WERI-Rb-1 (cell line): Measurements from ENCODE around the gene GABRA6.

ENCODE experiments used
- DNase-seq: peaks from one replicate; pipeline ENCODE4 v3.0.0-alpha.2; 2020
- H3K27ac ChIP-seq: fragments of 250-450 bp; sonication (Bioruptor Pico); 2 replicates; pipeline ENCODE4 v1.5.1; 2020; ENCODE audit warnings: mild to moderate bottlenecking, moderate library complexity
- H3K27me3 ChIP-seq: fragments of 250-450 bp; sonication (Bioruptor Pico); 2 replicates; pipeline ENCODE4 v1.5.1; 2021; ENCODE audit warnings: mild to moderate bottlenecking, low read depth, moderate library complexity; ENCODE audit not compliant: insufficient read depth, severe bottlenecking
- H3K36me3 ChIP-seq: fragments of 250-450 bp; sonication (Bioruptor Pico); 2 replicates; pipeline ENCODE4 v1.5.1; 2020; ENCODE audit warnings: mild to moderate bottlenecking, moderate library complexity
- H3K4me3 ChIP-seq: 2 replicates; pipeline ENCODE4 v1.5.1; 2011; ENCODE audit warnings: low read depth, mild to moderate bottlenecking, control low read depth, low read length
- H3K9me3 ChIP-seq: fragments of 250-450 bp; sonication (Bioruptor Pico); 2 replicates; pipeline ENCODE4 v1.5.1; 2021; ENCODE audit warnings: mild to moderate bottlenecking, moderate library complexity; ENCODE audit not compliant: severe bottlenecking
- TF ChIP-seq, protein P1 (sequence below): IDR thresholded peaks from 2 replicates; pipeline ENCODE4 v1.5.1; 2011; ENCODE audit warnings: low read depth, mild to moderate bottlenecking, control low read depth, inconsistent platforms, low read length

GABRA6 gene

GRCh38 chr5:161663431-161663830 lies 22.1 kb upstream of the GABRA6 start:
- Histone ChIP-seq H3K27me3 (peaks cover 25% of the 10 kb centered on the region), H3K4me3 (no peak overlapping the region), H3K27ac (no peak overlapping the region), H3K36me3 (no peaks in the 10 kb centered on the region), H3K9me3 (no peaks in the 10 kb centered on the region)
- no peak for DNase-seq
- TF ChIP-seq, protein P1, sequence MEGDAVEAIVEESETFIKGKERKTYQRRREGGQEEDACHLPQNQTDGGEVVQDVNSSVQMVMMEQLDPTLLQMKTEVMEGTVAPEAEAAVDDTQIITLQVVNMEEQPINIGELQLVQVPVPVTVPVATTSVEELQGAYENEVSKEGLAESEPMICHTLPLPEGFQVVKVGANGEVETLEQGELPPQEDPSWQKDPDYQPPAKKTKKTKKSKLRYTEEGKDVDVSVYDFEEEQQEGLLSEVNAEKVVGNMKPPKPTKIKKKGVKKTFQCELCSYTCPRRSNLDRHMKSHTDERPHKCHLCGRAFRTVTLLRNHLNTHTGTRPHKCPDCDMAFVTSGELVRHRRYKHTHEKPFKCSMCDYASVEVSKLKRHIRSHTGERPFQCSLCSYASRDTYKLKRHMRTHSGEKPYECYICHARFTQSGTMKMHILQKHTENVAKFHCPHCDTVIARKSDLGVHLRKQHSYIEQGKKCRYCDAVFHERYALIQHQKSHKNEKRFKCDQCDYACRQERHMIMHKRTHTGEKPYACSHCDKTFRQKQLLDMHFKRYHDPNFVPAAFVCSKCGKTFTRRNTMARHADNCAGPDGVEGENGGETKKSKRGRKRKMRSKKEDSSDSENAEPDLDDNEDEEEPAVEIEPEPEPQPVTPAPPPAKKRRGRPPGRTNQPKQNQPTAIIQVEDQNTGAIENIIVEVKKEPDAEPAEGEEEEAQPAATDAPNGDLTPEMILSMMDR: no peak

GRCh38 chr5:161676103-161676502 lies 9.4 kb upstream of the GABRA6 start:
- Histone ChIP-seq H3K4me3 (no peak overlapping the region), H3K9me3 (no peaks in the 10 kb centered on the region), H3K36me3 (no peaks in the 10 kb centered on the region), H3K27ac (no peak overlapping the region), H3K27me3 (peaks cover 41% of the 10 kb centered on the region)
- no peak for DNase-seq
- TF ChIP-seq, protein P1: peak; percentile 59

- DNase-seq: no peak
- no peaks in the 10 kb centered on the region for H3K36me3 ChIP-seq
- peaks cover 28% of the 10 kb centered on the region for H3K27me3 ChIP-seq
- no peak overlapping the region for H3K27ac ChIP-seq
- H3K9me3 ChIP-seq: peaks cover 4% of the 10 kb centered on the region
- TF ChIP-seq, protein P1: no peak
- no peak overlapping the region for H3K4me3 ChIP-seq
Measured at GRCh38 chr5:161686149-161686548, 628 bp downstream of the GABRA6 start.

GRCh38 chr5:161686881-161687280 lies 1.4 kb downstream of the GABRA6 start:
- TF ChIP-seq, protein P1: no peak
- H3K4me3 ChIP-seq: no peak overlapping the region
- H3K36me3 ChIP-seq: no peaks in the 10 kb centered on the region
- no peak for DNase-seq
- H3K27me3 ChIP-seq: peaks cover 30% of the 10 kb centered on the region
- H3K27ac ChIP-seq: no peak overlapping the region
- peaks cover 4% of the 10 kb centered on the region for H3K9me3 ChIP-seq

DNA sequence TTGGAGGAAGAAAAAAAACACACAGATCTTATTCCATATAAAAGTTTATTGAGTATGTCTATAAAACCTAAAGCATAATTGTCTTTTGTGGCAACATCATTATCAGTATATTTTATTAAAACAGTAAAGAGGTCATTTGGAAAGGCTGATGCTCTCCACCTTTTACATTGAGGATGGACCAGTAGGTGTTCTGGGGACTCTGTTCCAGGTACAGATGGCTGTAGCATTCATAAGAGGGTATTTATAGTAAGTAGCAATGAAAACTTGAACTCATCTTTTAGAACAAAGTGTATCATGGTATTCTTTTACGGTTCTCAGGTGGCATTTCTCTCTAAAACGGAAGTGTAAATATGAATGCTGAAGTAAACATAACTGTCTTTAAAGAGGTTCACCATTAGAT lies 1.8 kb downstream of the GABRA6 start:
- Histone ChIP-seq H3K4me3 (no peak overlapping the region), H3K9me3 (peaks cover 4% of the 10 kb centered on the region), H3K27ac (no peak overlapping the region), H3K36me3 (no peaks in the 10 kb centered on the region), H3K27me3 (peaks cover 33% of the 10 kb centered on the region)
- TF ChIP-seq, protein P1: no peak
- DNase-seq: no peak

- H3K27ac ChIP-seq: no peak overlapping the region
- TF ChIP-seq, protein P1: no peak
- no peaks in the 10 kb centered on the region for H3K36me3 ChIP-seq
- no peak for DNase-seq
- H3K27me3 ChIP-seq: peaks cover 45% of the 10 kb centered on the region
- H3K9me3 ChIP-seq: no peaks in the 10 kb centered on the region
- no peak overlapping the region for H3K4me3 ChIP-seq
Measured at GRCh38 chr5:161691911-161692310, 6.4 kb downstream of the GABRA6 start.
